CD4-positive, alpha-beta memory T cell (primary cell): Measurements from ENCODE around the gene LIM2. TPM values are rescaled to one million over a fixed set of nuclear protein-coding genes. Genes with fewer than 3 reads are reported as not detected.

Experiments
- CTCF ChIA-PET: fragments of 350-600 bp; sonication (Branson Sonifier 250); formaldehyde crosslinking; loops from one replicate; lab custom pipeline; 2021; ENCODE audit warnings: inconsistent platforms; ENCODE audit not compliant: partially characterized antibody; lab: Charles Lee
- POLR2A ChIA-PET: fragments of 350-600 bp; sonication (Branson Sonifier 250); formaldehyde crosslinking; loops from one replicate; lab custom pipeline; 2021; ENCODE audit not compliant: partially characterized antibody; lab: Charles Lee
- DNase-seq, 5 donors: peaks; one replicate each; pipeline versions ENCODE4 v3.0.0 to v3.0.0-alpha.2; 2020 to 2022; ENCODE audit warnings: mixed read lengths in 1 of 5
- H3K27ac ChIP-seq: one replicate; pipeline ENCODE4 v1.7.0; 2013; ENCODE audit warnings: low read depth, low read length
- H3K27me3 ChIP-seq: 2 replicates; pipeline ENCODE4 v1.7.0; 2013; ENCODE audit warnings: mild to moderate bottlenecking, low read length, moderate library complexity; ENCODE audit not compliant: insufficient read depth
- H3K36me3 ChIP-seq: 2 replicates; pipeline ENCODE4 v1.7.0; 2013; ENCODE audit warnings: mild to moderate bottlenecking, low read length, moderate library complexity; ENCODE audit not compliant: insufficient read depth
- H3K4me1 ChIP-seq: 2 replicates; pipeline ENCODE4 v1.7.0; 2013; ENCODE audit warnings: mild to moderate bottlenecking, low read length, moderate library complexity; ENCODE audit not compliant: insufficient read depth
- H3K4me3 ChIP-seq, 2 donors: one replicate each; pipeline ENCODE4 v1.7.0; 2013; ENCODE audit warnings: low read length in 2 of 2, mild to moderate bottlenecking in 1 of 2
- H3K9me3 ChIP-seq, 2 donors: one replicate each; pipeline ENCODE4 v1.7.0; 2013; ENCODE audit warnings: low read length in 2 of 2, control low read depth in 1 of 2; ENCODE audit not compliant: control insufficient read depth in 1 of 2
- H3K27ac Mint-ChIP-seq, 7 donors: one replicate each; pipeline ENCODE4 v1.8.0; 2020 to 2021; ENCODE audit warnings: mixed read lengths in 7 of 7, mild to moderate bottlenecking in 6 of 7, inconsistent platforms in 3 of 7, moderate library complexity in 3 of 7
- H3K27me3 Mint-ChIP-seq, 2 donors: one replicate each; pipeline ENCODE4 v1.8.0; 2020 to 2021; ENCODE audit warnings: mixed read lengths in 2 of 2
- H3K36me3 Mint-ChIP-seq, 2 donors: one replicate each; pipeline ENCODE4 v1.8.0; 2020 to 2021; ENCODE audit warnings: mixed read lengths in 2 of 2, inconsistent platforms in 1 of 2, mild to moderate bottlenecking in 1 of 2
- H3K4me1 Mint-ChIP-seq, 4 donors: one replicate each; pipeline ENCODE4 v1.8.0; 2020 to 2021; ENCODE audit warnings: mixed read lengths in 4 of 4, mild to moderate bottlenecking in 1 of 4
- H3K4me3 Mint-ChIP-seq, 8 donors: one replicate each; pipeline ENCODE4 v1.8.0; 2020 to 2021; ENCODE audit warnings: mixed read lengths in 8 of 8, mild to moderate bottlenecking in 7 of 8, moderate library complexity in 6 of 8, inconsistent platforms in 3 of 8
- H3K9me3 Mint-ChIP-seq, 8 donors: one replicate each; pipeline ENCODE4 v1.8.0; 2020 to 2021; ENCODE audit warnings: mixed read lengths in 8 of 8, mild to moderate bottlenecking in 5 of 8, inconsistent platforms in 3 of 8, moderate library complexity in 1 of 8
- intact Hi-C: fragments of 100-400 bp; cut with micrococcal nuclease; formaldehyde crosslinking; loops from one replicate; pipeline ENCODE4 v1.15.1; 2023
- polyA plus RNA-seq, 2 donors: library from polyadenylated mRNA; unstranded; fragments of 300-500 nt; fragmentation: Illumina TruSeq; gene quantifications; one replicate each; pipeline ENCODE4 v1.2.3, GENCODE V29; 2021
- total RNA-seq, 2 experiments: library from RNA; stranded (reverse); gene quantifications; one replicate each; pipeline ENCODE4 v1.2.3, GENCODE V29; 2021

The LIM2 gene
- total and polyA plus RNA-seq, 4 experiments from 2014 or later: not detected

DNA sequence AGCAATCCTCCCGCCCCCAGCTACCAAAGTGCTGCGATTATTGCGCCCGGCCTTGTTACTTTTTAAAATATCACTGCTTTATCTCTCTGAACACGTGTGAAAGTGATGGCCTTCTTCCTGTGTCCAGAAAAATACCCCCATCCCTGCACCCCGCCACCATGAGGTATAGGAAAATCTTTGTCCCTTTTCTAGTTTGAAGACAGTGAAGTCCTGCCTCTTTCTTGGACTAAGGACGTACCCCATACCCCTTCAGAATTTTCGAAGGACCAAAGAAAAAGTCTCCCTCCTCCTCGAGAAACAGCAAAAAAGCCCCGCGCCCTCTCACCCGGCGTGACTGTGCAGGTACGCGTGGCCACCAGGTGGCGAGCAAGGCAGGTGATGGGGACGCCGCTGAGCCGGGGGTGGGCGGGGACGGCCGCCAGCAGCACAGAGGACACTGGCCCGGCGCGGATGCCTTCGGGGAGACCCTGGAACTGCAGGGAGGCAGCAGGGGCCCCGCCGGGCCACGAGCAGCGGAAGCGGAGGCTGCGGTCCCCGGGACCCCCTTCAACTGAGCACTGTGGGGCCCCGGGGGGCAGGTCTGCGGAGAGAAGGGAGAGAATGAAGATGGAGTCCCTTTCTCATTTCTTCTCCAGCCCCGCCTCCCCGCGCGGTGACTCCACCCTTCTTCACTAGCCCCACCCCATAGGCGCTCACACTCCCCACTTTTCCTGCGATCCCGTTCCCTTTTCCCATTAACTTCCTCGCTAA is 49.0 kb downstream of the LIM2 start:
- Histone ChIP-seq H3K36me3 (no peaks in the 10 kb centered on the region), H3K27ac (no peak overlapping the region), H3K4me1 (peaks cover 15% of the 10 kb centered on the region), H3K9me3 (no peaks in the 10 kb centered on the region), H3K4me3 (peak overlapping the region; percentile 70 to 77), H3K27me3 (no peaks in the 10 kb centered on the region)
- intact Hi-C loops: loop anchor here (1.0 kb wide), 6 partner anchors 29 to 177 kb away; no protein-coding TSS in a partner anchor
- Mint-ChIP-seq H3K4me1 (peaks cover 12 to 27% (median 19%) of the 10 kb centered on the region in 4 donors), H3K4me3 (peak overlapping the region; percentile 78 to 92 (median 88)), H3K27ac (peak overlapping the region; percentile 18 to 84 (median 57)), H3K27me3 (peaks cover 0 to 3% of the 10 kb centered on the region in 2 donors), H3K9me3 (no peaks in the 10 kb centered on the region), H3K36me3 (no peaks in the 10 kb centered on the region)
- ChIA-PET POLR2A (interaction anchor here (0.6 to 2.1 kb wide), 2 partner anchors 29 to 66 kb away, joined by 3 to 10 read pairs; partner anchors contain the start of gene CLDND2), CTCF (interaction anchor here (0.7 to 1.7 kb wide), 20 partner anchors 10 to 439 kb away, joined by 3 to 8 read pairs (median 4); partner anchors contain the start of genes NKG7 and SIGLEC10)
- peak; percentile 80 to 86 (median 82) for DNase-seq

DNA sequence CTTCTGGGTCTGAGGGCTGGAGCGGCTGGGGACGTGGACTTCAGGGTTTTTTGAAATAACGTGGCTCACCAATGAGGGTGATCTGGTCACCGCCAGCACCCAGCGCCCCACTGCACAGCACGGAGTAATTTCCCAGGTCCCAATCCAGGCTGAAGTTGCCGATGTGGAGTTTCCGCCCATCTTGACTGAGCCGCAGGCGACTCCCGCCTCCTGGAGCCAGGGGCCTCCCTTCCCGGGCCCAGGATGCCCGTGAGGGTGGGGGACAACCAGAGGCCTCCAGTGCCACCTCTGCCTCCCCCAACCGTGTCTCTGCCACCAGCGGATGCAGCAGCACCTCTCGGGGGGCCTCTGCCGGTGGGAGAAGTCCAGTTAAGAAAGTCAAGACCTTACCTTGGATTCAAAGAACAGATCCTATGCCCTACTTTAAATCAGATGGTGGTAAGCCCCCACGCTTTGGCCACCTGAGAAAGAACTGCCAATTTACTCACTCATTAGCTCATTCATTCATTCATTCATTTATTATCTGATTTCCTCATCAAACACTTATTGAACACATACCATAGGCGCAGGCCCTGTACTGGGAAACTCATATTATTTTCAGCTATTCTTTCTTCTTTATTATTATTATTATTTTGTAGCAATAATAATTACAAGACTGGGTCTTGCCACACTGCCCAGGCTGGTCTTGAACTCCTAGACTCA is 49.8 kb downstream of the LIM2 start:
- ChIA-PET CTCF (interaction anchor here (0.7 to 1.2 kb wide), 14 partner anchors 9 to 440 kb away, joined by 3 to 8 read pairs (median 4); partner anchors contain the start of genes NKG7 and SIGLEC10), POLR2A (interaction anchor here (2.1 kb wide), 1 partner anchor 30 kb away, joined by 10 read pairs; the partner anchor contains the start of gene CLDND2)
- Mint-ChIP-seq H3K36me3 (no peaks in the 10 kb centered on the region), H3K4me1 (peaks cover 12 to 27% (median 18%) of the 10 kb centered on the region in 4 donors), H3K27me3 (peaks cover 0 to 4% of the 10 kb centered on the region in 2 donors), H3K4me3 (peak overlapping the region in 6 of 8 donors; percentile 67 to 90 (median 85)), H3K27ac (peak overlapping the region in 1 of 7 donors; percentile 84), H3K9me3 (no peaks in the 10 kb centered on the region)
- DNase-seq: no peak
- H3K4me3 ChIP-seq: no peak overlapping the region
- H3K27me3 ChIP-seq: no peaks in the 10 kb centered on the region
- no peak overlapping the region for H3K27ac ChIP-seq
- H3K9me3 ChIP-seq: no peaks in the 10 kb centered on the region
- intact Hi-C loops: loop anchor here (1.0 kb wide), 1 partner anchor 177 kb away; no protein-coding TSS in a partner anchor
- no peaks in the 10 kb centered on the region for H3K36me3 ChIP-seq
- peaks cover 15% of the 10 kb centered on the region for H3K4me1 ChIP-seq

- H3K4me3 ChIP-seq: no peak overlapping the region
- Mint-ChIP-seq H3K36me3 (no peaks in the 10 kb centered on the region), H3K4me3 (no peak overlapping the region), H3K4me1 (peaks cover 9 to 27% (median 17%) of the 10 kb centered on the region in 4 donors), H3K27ac (no peak overlapping the region), H3K27me3 (peaks cover 0 to 4% of the 10 kb centered on the region in 2 donors), H3K9me3 (no peaks in the 10 kb centered on the region)
- H3K36me3 ChIP-seq: no peaks in the 10 kb centered on the region
- H3K9me3 ChIP-seq: no peaks in the 10 kb centered on the region
- POLR2A ChIA-PET: interaction anchor here (2.1 kb wide), 1 partner anchor 31 kb away, joined by 10 read pairs; the partner anchor contains the start of gene CLDND2
- H3K4me1 ChIP-seq: peaks cover 15% of the 10 kb centered on the region
- no peak overlapping the region for H3K27ac ChIP-seq
- H3K27me3 ChIP-seq: no peaks in the 10 kb centered on the region
- no peak for DNase-seq
- CTCF ChIA-PET: interaction anchor here (0.7 to 1.2 kb wide), 8 partner anchors 22 to 320 kb away, joined by 3 to 8 read pairs (median 6); no protein-coding TSS in a partner anchor
- intact Hi-C loops: no loop called here
Observed at GRCh38 chr19:51337141-51337860, 50.5 kb downstream of the LIM2 start.

GRCh38 chr19:51333836-51334460 is 53.8 kb downstream of the LIM2 start:
- Mint-ChIP-seq H3K4me1 (peaks cover 3 to 11% (median 6%) of the 10 kb centered on the region in 4 donors), H3K27me3 (peaks cover 7 to 22% of the 10 kb centered on the region in 2 donors), H3K36me3 (peaks cover 0 to 9% of the 10 kb centered on the region in 2 donors), H3K9me3 (peaks cover 0 to 5% (median 1%) of the 10 kb centered on the region in 8 donors), H3K27ac (no peak overlapping the region), H3K4me3 (no peak overlapping the region)
- peaks cover 7% of the 10 kb centered on the region for H3K4me1 ChIP-seq
- no peak overlapping the region for H3K4me3 ChIP-seq
- no peak overlapping the region for H3K27ac ChIP-seq
- intact Hi-C loops: no loop called here
- DNase-seq: no peak
- ChIA-PET CTCF (no interaction called here), POLR2A (no interaction called here)
- no peaks in the 10 kb centered on the region for H3K36me3 ChIP-seq
- H3K9me3 ChIP-seq: no peaks in the 10 kb centered on the region
- no peaks in the 10 kb centered on the region for H3K27me3 ChIP-seq

DNA sequence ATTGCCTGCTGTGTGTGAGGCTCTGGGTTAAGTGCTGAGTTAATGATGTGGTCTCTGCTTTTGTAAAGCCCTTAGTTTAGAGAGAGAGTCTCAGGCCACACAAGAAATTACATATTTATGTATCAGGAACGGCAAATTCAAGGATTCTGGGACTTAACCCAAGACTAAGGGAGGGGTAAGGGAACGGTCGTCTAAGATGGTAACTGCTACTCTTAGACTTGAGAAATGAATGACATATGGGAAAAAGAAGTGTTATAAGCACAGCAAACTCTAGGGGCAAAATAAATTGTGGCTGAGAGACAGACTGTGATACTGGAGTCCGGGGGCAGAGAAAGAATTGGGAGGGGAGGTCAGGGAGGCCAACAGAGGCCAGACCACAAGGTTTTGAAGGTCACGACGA is 56.1 kb downstream of the LIM2 start:
- Histone ChIP-seq H3K27me3 (peaks cover 13% of the 10 kb centered on the region), H3K4me1 (peaks cover 9% of the 10 kb centered on the region), H3K4me3 (no peak overlapping the region), H3K27ac (no peak overlapping the region), H3K9me3 (no peaks in the 10 kb centered on the region), H3K36me3 (no peaks in the 10 kb centered on the region)
- peaks cover 0 to 9% of the 10 kb centered on the region in 2 donors for H3K36me3 Mint-ChIP-seq
- ChIA-PET CTCF (no interaction called here), POLR2A (no interaction called here)
- H3K4me3 Mint-ChIP-seq: no peak overlapping the region
- DNase-seq: no peak
- H3K27ac Mint-ChIP-seq: no peak overlapping the region
- intact Hi-C loops: no loop called here
- H3K9me3 Mint-ChIP-seq: peaks cover 0 to 5% (median 1%) of the 10 kb centered on the region in 8 donors
- peaks cover 4 to 16% (median 5%) of the 10 kb centered on the region in 4 donors for H3K4me1 Mint-ChIP-seq
- peaks cover 15 to 27% of the 10 kb centered on the region in 2 donors for H3K27me3 Mint-ChIP-seq

- Histone ChIP-seq H3K9me3 (no peaks in the 10 kb centered on the region), H3K27ac (no peak overlapping the region), H3K36me3 (no peaks in the 10 kb centered on the region), H3K27me3 (peaks cover 13% of the 10 kb centered on the region), H3K4me1 (peaks cover 9% of the 10 kb centered on the region), H3K4me3 (no peak overlapping the region)
- Mint-ChIP-seq H3K27me3 (peaks cover 17 to 27% of the 10 kb centered on the region in 2 donors), H3K4me3 (no peak overlapping the region), H3K27ac (no peak overlapping the region), H3K36me3 (peaks cover 0 to 9% of the 10 kb centered on the region in 2 donors), H3K9me3 (peaks cover 0 to 5% (median 1%) of the 10 kb centered on the region in 8 donors), H3K4me1 (peaks cover 4 to 16% (median 5%) of the 10 kb centered on the region in 4 donors)
- CTCF ChIA-PET: no interaction called here
- POLR2A ChIA-PET: no interaction called here
- intact Hi-C loops: no loop called here
- no peak for DNase-seq
Observed at GRCh38 chr19:51331193-51331592, 56.6 kb downstream of the LIM2 start.
